GM21515 (cell line): ENCODE measurements around the gene LZTFL1.

Experiments used
- ATAC-seq: cut with Tn5 transposase; IDR thresholded peaks from one replicate; pipeline ENCODE4 v1.9.1; 2021; ENCODE audit not compliant: unreplicated experiment

LZTFL1 gene, protein sequence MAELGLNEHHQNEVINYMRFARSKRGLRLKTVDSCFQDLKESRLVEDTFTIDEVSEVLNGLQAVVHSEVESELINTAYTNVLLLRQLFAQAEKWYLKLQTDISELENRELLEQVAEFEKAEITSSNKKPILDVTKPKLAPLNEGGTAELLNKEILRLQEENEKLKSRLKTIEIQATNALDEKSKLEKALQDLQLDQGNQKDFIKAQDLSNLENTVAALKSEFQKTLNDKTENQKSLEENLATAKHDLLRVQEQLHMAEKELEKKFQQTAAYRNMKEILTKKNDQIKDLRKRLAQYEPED

GRCh38 chr3:45841757-45842491, at the start of gene LZTFL1:
Gene LZTFL1, minus strand, starts transcription at chr3:45842119. Its CDS starts 128 bp downstream, at chr3:45841991.
- ATAC-seq, result peak; percentile 88

DNA sequence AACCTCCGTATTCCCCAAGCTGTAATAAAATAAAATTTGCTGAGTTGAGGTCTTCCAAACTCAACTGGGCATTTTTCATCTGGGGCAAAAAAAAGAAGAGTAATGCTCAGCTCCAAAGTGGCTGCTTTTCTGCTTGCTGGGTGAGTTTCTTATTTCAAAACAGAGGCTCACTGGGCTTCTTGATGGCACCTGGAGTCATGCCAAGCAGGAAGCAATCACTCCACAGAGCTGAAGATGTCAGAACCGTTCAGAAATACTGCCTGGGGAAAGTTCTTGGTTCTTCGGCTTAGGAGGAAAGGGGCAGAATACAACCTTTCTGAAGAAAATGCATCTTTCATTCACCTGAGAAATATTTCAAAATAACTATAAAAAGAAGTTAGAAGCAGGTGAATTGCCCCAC, 48.5 kb upstream of the LZTFL1 start:
- ATAC-seq, result no peak

- ATAC-seq, result no peak
These were observed 47.4 kb upstream of the LZTFL1 start for GRCh38 chr3:45889337-45889736.

DNA sequence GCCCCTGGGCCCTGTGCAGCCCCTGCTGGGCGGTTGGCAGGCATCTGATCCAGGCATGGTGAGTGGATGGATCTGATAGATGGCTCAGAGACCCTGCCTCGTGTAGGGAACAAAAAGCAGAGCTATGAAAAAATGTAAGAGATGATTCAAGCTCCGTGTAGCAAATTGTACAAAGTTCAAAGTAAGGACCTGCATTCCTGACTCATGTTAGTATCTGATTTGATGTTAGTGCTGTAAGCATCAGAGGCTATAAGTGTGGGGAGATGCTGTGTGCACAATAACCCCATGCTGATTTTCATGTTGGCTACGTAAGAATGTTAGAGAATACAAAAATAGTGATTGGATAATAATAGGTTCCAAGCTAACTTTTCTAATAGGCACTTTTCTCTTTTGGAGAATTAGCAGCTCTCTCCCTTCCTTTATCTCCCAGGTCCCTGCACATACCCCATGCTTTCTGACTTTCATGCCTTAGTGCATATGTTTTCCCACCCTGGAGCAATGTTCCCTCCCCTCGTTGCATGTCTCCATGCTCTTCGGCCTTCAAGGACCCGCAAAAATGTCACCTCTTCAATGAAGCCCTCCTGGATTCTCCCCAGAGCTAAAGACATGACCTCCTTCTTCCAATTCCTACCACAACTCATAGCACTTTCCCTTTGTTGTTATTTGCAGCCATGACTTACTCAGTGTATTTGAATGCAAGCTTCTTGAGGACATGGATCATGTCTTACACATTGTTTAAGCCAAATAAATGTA, 46.0 kb upstream of the LZTFL1 start:
- ATAC-seq, result no peak

DNA sequence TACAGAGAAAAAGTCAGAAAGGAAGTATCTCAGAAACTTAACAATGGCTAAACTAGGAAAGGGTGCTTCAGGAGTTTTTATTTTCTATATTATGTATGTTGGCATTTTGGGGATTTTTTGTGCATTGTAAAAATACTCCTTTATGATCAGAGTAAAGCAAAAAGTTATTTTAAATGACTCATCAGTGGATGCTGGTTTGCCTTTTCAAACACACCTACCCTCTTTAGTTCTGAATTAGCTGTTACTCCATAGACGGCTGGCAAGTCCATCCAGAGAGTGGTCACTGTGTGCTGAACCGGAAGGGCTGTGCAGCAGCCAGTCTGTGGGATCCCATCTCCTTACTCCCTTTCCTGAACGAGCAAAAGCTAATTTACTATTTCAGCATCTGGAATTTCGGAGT, 45.4 kb upstream of the LZTFL1 start:
- ATAC-seq, result no peak

GRCh38 chr3:45885979-45886705, 44.2 kb upstream of the LZTFL1 start, which contains the start of gene CCR9:
Gene CCR9, plus strand, starts transcription at chr3:45886543. Its CDS starts 8,391 bp downstream, at chr3:45894934.
- ATAC-seq, result no peak

GRCh38 chr3:45884368-45885201, 42.7 kb upstream of the LZTFL1 start:
- no peak for ATAC-seq

GRCh38 chr3:45881078-45882022, 39.4 kb upstream of the LZTFL1 start:
- ATAC-seq, result no peak

GRCh38 chr3:45880725-45881077, 38.8 kb upstream of the LZTFL1 start:
- ATAC-seq, result no peak

- no peak for ATAC-seq
These were observed 36.2 kb upstream of the LZTFL1 start for GRCh38 chr3:45878124-45878523.

DNA sequence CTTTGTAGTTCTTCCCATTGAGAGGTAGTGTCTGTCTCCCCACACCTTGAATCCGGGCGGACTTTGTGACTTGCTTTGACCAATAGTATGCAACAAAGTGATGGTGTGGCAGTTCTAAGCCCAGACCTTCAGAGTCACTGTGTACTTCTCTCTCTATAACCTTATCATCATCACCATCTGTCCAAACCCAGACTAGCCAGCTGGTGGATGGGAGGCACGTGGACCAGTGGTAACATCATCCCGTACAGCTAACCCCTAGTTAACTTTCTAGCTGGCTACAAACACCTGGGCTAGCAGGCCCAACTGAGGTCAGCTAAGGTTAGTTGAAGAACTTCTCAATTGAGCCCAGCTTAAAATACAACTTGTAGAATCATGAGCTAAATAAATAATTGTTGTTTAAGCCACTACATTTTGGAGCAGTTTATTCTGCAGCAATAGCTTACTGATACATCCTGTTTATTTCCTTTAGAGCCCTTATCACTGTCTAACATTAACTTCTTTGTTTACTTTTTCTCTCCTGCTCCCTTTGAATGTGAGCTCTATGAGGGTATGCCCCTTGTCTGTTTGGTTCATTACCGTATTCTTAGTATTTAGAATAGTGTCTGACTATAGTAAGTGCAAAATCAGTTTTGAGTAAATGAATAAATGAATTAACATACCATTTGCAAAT, 32.9 kb upstream of the LZTFL1 start:
- ATAC-seq, result no peak

DNA sequence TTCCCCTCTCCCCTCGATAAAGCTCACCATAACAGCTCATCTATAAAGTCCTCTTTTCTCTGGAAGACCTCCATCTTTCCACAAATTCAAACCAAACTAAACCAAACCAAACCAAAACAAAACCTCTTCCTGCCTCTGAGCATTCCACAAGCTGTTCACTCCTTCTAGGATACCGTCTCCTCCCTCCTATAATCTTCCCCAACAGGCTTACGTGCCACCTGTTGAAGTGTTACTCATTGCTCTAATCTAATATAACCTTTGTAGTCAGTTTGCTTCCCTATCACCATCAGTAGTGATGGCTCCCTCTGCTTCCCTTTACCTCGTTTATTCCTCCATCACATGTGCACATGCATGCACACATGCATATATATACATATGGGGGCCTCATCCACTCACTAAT, 31.7 kb upstream of the LZTFL1 start:
- no peak for ATAC-seq

GRCh38 chr3:45873036-45873435, 31.1 kb upstream of the LZTFL1 start:
- no peak for ATAC-seq

DNA sequence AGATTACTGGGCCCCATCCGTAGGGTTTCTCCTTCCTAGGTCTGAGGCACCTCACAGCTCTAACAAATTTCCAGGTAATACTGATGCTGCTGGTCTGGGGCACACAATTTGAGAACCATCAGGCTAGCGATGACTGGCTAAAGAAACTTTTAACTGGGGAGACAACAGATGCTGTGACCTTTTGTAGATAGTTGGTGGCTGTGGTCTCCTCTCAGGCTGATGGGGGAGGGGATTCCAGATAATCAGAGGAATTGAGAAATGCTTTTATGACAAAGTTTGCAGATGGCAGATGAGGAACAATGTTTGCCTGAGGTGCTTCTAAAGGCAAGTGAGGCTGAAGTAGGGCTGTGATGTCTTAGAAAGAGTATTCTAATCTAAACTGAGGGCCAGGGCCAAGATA, 30.6 kb upstream of the LZTFL1 start:
- ATAC-seq, result no peak

DNA sequence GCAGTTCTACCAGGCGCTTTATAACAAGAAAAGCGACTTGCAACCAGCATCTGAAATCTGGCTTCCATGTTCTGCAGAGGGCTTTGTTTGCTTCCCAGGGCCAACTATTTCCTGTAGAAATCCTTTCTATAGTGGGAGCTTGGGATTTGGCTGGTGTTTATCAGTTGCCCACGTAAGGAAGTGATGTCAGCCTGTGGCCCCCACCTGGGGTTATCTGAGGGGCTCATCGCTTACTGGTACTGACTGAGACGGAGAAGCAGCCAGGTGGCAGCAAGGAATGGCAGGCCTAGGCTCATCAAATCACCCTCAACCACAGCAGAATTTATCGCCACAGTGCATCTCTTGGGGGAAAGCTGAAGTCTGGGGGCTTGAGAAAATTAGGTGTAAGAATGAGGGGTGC, 29.9 kb upstream of the LZTFL1 start:
- ATAC-seq, result no peak

DNA sequence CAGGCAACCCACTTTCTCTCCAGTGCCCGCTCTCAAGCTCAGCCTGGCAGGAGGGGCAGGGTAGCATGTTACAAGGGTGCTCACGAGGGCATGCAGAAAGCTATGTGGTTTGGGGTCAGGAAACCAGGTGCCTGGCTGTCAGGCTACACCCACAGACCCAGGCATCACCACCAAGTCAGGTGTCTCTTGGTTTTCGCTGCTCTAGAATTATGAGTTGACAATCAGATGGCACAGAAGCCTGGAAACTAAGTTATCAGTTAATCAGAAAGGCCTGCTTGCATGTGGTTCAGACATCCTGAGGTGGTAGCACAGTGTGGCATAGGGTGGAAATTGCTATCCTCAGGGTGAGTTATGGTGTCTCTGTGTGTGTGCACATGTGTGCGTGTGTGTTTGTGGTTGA, 28.2 kb upstream of the LZTFL1 start:
- no peak for ATAC-seq

DNA sequence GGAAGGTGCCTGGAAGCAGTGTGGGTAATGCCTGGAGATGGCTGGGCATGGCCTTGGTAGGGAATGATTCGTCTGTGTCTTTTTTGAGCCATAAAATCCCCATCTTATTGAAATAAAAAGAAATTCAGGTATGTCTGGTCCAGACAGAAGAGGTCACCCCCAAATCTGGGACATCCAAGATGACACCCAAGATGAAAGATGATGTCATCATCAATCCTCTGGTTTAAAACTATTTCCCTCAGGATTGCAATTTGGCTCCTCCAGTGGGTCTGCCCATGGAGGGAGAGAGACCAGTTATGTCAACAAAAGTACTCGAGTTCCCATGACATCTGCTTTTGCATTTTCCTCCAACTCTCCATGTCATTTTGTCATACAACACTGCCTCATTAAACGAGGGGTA, 27.7 kb upstream of the LZTFL1 start:
- no peak for ATAC-seq

DNA sequence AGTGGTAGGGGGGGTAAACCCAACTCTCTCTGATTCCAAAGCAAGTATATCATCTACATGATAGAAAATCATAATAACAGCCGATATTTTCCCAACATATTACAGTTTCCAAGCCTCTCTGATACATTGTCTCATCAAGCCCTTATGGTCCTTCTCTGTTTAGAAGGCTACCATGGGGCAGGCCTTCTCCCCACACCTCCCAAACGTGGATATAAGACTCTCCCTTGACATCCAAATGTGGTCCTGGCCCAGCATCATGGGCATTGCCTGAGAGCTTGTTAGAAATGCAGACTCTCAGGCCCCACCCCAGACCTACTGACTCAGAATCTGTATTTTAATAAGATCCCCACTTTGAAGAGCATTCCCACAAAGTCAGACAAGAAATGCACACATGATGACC, 26.7 kb upstream of the LZTFL1 start:
- ATAC-seq, result no peak

GRCh38 chr3:45868213-45868612, 26.3 kb upstream of the LZTFL1 start:
- no peak for ATAC-seq
